Small intestine (tissue), 7 donors: ENCODE results near the gene DACH1. TPM values are rescaled to one million over a fixed set of nuclear protein-coding genes. Genes with fewer than 3 reads are reported as not detected.
A peak's percentile ranks its signal among the peaks of the same experiment; 100 is the strongest.

Experiments
- DNase-seq, 2 donors: peaks; one replicate each; pipeline versions ENCODE4 v3.0.0 to v3.0.0-alpha.2; 2013
- FAIRE-seq: peaks from 2 replicates; lab custom pipeline; 2012; peaks lifted over from hg19 to GRCh38; lab: Jason Lieb, UNC
- H3K27ac ChIP-seq, 3 donors: one replicate each; pipeline ENCODE4 v1.5.1; 2013; ENCODE audit warnings: low read length in 2 of 3, mild to moderate bottlenecking in 2 of 3, control low read depth in 1 of 3, inconsistent platforms in 1 of 3, low read depth in 1 of 3, moderate library complexity in 1 of 3
- H3K27me3 ChIP-seq, 3 donors: one replicate each; pipeline ENCODE4 v1.6.1; 2013; ENCODE audit warnings: low read length in 3 of 3, inconsistent platforms in 1 of 3; ENCODE audit not compliant: control insufficient read depth in 3 of 3, insufficient read depth in 3 of 3
- H3K36me3 ChIP-seq, 3 donors: one replicate each; pipeline ENCODE4 v1.6.1; 2013; ENCODE audit warnings: low read length in 3 of 3, inconsistent platforms in 1 of 3, low read depth in 1 of 3, mild to moderate bottlenecking in 1 of 3, moderate library complexity in 1 of 3; ENCODE audit not compliant: control insufficient read depth in 3 of 3, insufficient read depth in 2 of 3
- H3K4me1 ChIP-seq, 3 donors: one replicate each; pipeline ENCODE4 v1.6.1; 2013; ENCODE audit warnings: low read length in 2 of 3, inconsistent platforms in 1 of 3, low read depth in 1 of 3, mild to moderate bottlenecking in 1 of 3, moderate library complexity in 1 of 3; ENCODE audit not compliant: control insufficient read depth in 3 of 3, insufficient read depth in 2 of 3
- H3K4me3 ChIP-seq, 3 donors: one replicate each; pipeline ENCODE4 v1.5.1; 2013; ENCODE audit warnings: low read length in 3 of 3, control low read depth in 1 of 3, inconsistent platforms in 1 of 3, low read depth in 1 of 3, mild to moderate bottlenecking in 1 of 3, moderate library complexity in 1 of 3
- H3K9me3 ChIP-seq, 2 donors: one replicate each; pipeline ENCODE4 v1.6.1; 2013; ENCODE audit warnings: low read depth in 1 of 2, low read length in 1 of 2; ENCODE audit not compliant: control insufficient read depth in 2 of 2, insufficient read depth in 1 of 2
- WGBS, 3 donors: extraction: QIAGEN DNeasy Blood & Tissue Kit; methylation state at CpG; one replicate each; pipeline ENCODE4 v1.1.7; 2013; 5-methylcytosine and 5-hydroxymethylcytosine counted together
- polyA plus RNA-seq, 4 donors: library from polyadenylated mRNA; stranded (reverse) in 3 of 4; unstranded in 1 of 4; fragments of 200-250 nt in 3 of 4; fragments of 120-200 nt in 1 of 4; gene quantifications; one replicate each; pipeline versions ENCODE4 v1.2.1 to v1.2.3, GENCODE V29; 2013
- donor health status: healthy with polysubstance abuse.
- donor health status: control.
- donor health status: control.
- donor health status: Bipolar disorder and iron deficiency.
- donor health status: healthy.

The DACH1 gene
- polyA plus RNA-seq, 4 donors: 1.8 to 30.2 (median 4.3) TPM

DNA sequence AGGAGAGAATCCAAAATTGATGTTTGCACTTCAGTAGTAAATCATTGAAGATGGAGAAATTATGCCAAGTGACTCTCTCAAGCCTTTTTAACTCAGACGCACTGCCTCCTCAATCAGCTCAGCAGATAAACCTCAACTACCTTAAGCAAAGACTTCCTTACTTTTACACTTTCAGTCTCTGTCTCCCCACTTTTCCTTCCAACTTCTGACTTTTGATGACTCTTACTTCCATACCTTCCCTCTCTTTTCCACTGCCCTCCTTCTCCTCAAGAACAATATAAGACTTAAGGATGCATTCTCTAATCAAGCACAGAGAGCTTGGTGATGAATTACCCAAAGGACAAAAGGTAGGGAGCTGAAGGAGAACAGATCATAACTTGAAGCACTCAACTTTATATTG, 4.8 kb upstream of the DACH1 start:
- 14 to 52% (median 26%) methylated on average over 1 of the region's 1 CpG for WGBS, 3 donors
- no peak overlapping the region for H3K27ac ChIP-seq
- DNase-seq: no peak
- no peak overlapping the region for H3K4me3 ChIP-seq
- H3K4me1 ChIP-seq: peaks cover 0 to 11% (median 0%) of the 10 kb centered on the region in 3 donors
- H3K27me3 ChIP-seq: no peaks in the 10 kb centered on the region
- FAIRE-seq: no peak
- H3K36me3 ChIP-seq: no peaks in the 10 kb centered on the region
- no peaks in the 10 kb centered on the region for H3K9me3 ChIP-seq

DNA sequence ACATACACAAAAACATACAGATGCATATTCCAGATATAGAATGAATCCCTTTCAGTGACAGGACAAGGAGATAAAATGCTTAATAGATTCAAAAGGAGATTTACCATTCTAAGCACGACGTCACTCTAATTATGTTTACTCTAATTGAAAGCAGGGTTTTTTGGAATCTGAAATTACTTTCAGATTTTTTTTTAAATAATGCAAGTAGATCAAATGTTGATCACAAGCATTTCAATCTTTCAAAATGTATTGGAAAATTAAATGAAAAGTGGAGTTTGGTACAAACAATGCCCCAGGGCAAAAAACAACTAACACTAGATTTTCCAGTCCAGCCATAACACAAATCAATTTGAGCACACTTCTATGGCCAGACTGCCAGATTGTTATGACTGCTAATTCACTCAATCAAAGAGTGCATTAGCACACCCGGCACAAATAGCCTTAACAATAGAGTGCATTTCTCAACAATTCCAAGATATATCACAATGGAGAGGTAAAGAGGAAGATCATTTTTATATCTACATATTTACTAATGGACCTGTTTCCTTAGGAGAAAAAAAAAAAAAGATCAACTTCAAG, 4.3 kb upstream of the DACH1 start:
- Histone ChIP-seq H3K4me3 (no peak overlapping the region), H3K27ac (no peak overlapping the region), H3K27me3 (no peaks in the 10 kb centered on the region), H3K9me3 (no peaks in the 10 kb centered on the region), H3K4me1 (peaks cover 0 to 10% (median 0%) of the 10 kb centered on the region in 3 donors), H3K36me3 (no peaks in the 10 kb centered on the region)
- whole genome bisulfite sequencing, 3 donors: 14 to 53% (median 40%) methylated on average over 3 of the region's 3 CpGs
- FAIRE-seq (no peak), DNase-seq (no peak)

DNA sequence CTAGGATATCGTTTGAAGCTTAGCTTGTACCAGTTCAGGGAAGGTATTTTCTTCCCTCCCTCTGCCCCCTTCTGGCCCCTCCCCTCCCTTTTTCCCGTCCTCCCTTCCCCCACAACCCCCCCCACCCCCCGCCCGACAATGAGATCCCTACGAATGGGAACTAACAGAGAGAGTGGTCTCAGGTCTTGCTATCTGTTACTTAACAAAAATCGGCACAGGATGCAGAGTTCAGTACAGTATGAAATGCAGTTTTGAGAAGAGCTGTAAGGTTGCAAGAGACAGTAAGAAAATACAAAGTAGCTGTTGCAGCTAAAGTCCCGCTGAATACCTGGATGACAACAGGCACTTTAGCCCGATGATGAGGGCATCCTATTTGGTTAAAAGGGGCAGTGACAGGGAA, 3.1 kb upstream of the DACH1 start:
- DNase-seq: no peak
- Histone ChIP-seq H3K27me3 (no peaks in the 10 kb centered on the region), H3K27ac (no peak overlapping the region), H3K4me3 (no peak overlapping the region), H3K4me1 (peaks cover 0 to 10% (median 0%) of the 10 kb centered on the region in 3 donors), H3K9me3 (no peaks in the 10 kb centered on the region), H3K36me3 (no peaks in the 10 kb centered on the region)
- no peak for FAIRE-seq
- 14 to 39% (median 33%) methylated on average over 8 of the region's 8 CpGs for WGBS, 3 donors

DNA sequence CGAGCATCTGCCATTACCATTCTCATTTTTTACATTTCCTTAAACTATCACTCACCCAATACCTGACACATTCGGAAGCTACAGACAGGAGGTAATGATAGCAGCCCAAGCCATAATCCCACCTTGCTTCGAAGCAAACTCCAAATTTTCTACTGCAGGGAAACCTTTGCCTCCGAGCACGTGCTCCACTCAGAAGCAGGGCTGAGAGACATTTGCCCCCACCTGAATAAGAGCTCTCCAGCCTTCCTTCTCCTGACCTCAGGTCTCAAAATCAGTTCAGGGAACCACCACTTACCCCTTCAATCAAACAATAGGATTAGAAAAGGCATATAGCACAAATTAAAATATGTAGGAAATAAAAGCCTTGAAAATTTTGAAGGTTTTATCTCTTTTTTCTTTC, 2.3 kb upstream of the DACH1 start:
- no peaks in the 10 kb centered on the region for H3K9me3 ChIP-seq
- FAIRE-seq (no peak), DNase-seq (no peak)
- WGBS, 3 donors: 64 to 82% (median 81%) methylated on average over 5 of the region's 5 CpGs
- no peak overlapping the region for H3K4me3 ChIP-seq
- no peaks in the 10 kb centered on the region for H3K36me3 ChIP-seq
- H3K27me3 ChIP-seq: no peaks in the 10 kb centered on the region
- no peak overlapping the region for H3K27ac ChIP-seq
- peaks cover 0 to 3% (median 0%) of the 10 kb centered on the region in 3 donors for H3K4me1 ChIP-seq

DNA sequence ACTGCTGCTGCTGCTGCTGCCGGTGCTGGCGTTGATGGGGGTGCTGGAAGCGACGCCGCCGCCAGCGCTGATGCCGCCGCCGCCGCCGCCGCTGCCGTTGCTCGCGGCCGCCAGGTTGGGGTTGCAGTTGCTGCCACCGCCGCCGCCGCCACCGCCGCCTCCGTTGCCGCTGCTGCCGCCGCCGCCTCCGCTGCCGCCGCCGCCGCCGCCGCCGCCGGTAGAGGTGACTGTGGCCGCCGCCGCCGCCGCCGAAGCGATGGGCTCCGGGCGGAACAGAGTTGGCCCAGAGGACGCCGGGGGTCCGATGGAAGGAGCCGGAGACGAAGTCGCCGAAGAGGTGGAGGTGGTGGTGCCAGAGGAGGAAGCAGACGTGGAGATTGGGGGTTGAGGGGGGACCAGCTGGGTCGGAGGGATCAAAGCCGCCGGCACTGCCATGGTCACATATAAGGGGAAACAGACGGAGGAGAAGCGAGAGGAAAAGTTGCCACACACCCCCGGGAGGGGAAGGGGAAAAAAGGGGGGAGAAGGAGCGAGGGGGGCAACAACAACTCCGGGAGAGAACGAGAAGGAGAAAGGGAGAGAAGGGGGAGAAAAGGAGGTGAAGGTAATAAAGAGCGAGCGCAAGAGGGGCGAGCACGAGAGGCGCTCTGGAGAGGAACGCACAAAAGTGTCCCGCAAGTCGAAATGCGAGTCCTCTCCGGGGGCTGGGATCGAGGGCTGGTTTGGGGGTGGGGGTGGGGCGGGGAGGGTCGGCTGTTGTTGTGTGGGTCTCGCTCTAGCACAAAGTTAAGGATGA, 471 bp downstream of the DACH1 start:
- Histone ChIP-seq H3K4me3 (peak overlapping the region; percentile 87 to 95 (median 95)), H3K27ac (peak overlapping the region; percentile 66 to 94 (median 92)), H3K27me3 (no peaks in the 10 kb centered on the region), H3K9me3 (no peaks in the 10 kb centered on the region), H3K36me3 (no peaks in the 10 kb centered on the region), H3K4me1 (no peaks in the 10 kb centered on the region)
- DNase-seq (peak; percentile 32 to 81), FAIRE-seq (no peak)
- 0 to 1% (median 1%) methylated on average over 52 to 77 of the region's 77 CpGs for WGBS, 3 donors

DNA sequence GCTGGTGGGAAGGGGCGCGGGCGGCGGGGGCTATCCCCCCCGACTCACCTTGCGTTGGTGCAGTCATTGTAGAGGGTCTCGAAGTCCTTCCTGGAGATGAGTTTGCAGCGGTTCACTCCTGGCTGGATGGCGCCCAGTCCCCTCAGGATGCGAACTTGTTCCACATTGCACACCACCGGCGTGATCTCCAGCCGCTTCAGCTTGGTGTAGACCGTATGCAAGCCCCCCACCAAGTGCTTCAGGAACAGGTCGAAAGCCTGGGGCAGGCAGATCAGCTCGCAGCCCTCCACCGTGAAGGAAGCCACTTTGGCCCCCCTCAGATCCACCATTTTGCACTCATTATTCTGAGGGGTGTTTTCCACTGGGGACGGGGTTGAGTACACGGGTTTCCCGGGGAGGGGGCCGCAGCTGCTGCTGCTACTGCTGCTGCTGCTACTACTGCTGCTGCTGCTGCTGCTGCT, 1.1 kb downstream of the DACH1 start:
- Histone ChIP-seq H3K9me3 (no peaks in the 10 kb centered on the region), H3K4me1 (no peaks in the 10 kb centered on the region), H3K27me3 (no peaks in the 10 kb centered on the region), H3K4me3 (peak overlapping the region; percentile 87 to 95 (median 95)), H3K36me3 (no peaks in the 10 kb centered on the region), H3K27ac (peak overlapping the region; percentile 59 to 93 (median 66))
- no peak for FAIRE-seq
- WGBS, 3 donors: 0 to 1% (median 1%) methylated on average over 15 to 21 of the region's 21 CpGs
- peak in 1 of 2 donors; percentile 64 for DNase-seq

DNA sequence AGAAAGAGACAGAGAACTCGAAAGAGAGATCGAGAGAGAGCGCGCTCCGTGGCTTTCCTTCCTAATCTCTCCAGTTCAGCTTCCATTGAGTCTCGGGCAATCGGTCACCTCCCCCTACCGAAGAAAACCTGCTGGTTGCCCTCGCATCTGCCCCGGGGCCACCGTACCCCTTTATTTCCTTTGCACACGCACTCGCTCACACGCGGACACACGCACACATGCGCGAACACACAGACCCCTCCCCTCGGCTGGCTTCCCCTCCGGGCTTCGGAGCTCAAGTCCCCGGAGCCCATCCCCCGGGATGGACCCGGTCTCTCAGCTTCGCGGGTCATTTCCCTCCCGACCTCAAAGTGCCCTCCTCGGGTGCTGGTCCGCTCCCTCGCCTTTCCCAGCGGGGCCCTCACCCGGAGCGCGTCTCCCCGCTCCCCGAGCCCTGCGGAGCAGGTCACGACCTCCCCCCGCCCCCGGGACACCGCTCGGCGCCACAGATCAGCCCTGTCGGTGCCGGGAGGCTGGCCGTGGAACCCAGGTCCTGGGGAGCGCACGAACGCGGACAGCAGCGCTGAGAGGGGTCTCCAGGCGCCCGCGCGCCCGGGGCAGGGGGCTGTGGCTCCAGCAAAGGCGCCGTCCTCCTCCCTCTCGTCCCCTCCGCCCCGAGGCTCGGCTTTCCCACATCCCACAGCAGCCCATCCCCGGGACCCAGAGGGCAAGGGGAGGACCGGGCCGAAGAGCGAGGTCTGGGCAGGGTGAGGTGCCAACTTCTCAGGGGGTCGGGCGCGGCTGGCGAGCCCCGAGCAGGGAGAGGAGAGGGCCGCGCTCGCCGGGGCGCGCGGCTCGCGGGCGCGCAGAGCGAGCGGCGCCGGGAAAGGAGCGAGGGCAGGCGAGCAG, 1.8 kb downstream of the DACH1 start:
- no peak for FAIRE-seq
- no peaks in the 10 kb centered on the region for H3K36me3 ChIP-seq
- H3K4me3 ChIP-seq: peak overlapping the region; percentile 87 to 95 (median 95)
- H3K27ac ChIP-seq: peak overlapping the region; percentile 59 to 93 (median 66)
- peak; percentile 11 to 78 for DNase-seq
- H3K9me3 ChIP-seq: no peaks in the 10 kb centered on the region
- H3K4me1 ChIP-seq: no peaks in the 10 kb centered on the region
- 1 to 4% (median 1%) methylated on average over 58 to 88 of the region's 88 CpGs for WGBS, 3 donors
- H3K27me3 ChIP-seq: no peaks in the 10 kb centered on the region
